GM18520 (cell line): ENCODE results near the gene ELOVL5.
A peak's percentile ranks its signal among the peaks of the same experiment; 100 is the strongest.
"Not testable (repeated sequence)": the region's sequence is repeated elsewhere in the genome, so short reads cannot be mapped to it uniquely, and the experiment has no call there.

ENCODE experiments used
- ATAC-seq: cut with Tn5 transposase; IDR thresholded peaks from one replicate; pipeline ENCODE4 v1.9.1; 2021; ENCODE audit not compliant: unreplicated experiment

Gene ELOVL5

GRCh38 chr6:53359843-53360092 is 11.0 kb upstream of the ELOVL5 start:
- no peak for ATAC-seq

DNA sequence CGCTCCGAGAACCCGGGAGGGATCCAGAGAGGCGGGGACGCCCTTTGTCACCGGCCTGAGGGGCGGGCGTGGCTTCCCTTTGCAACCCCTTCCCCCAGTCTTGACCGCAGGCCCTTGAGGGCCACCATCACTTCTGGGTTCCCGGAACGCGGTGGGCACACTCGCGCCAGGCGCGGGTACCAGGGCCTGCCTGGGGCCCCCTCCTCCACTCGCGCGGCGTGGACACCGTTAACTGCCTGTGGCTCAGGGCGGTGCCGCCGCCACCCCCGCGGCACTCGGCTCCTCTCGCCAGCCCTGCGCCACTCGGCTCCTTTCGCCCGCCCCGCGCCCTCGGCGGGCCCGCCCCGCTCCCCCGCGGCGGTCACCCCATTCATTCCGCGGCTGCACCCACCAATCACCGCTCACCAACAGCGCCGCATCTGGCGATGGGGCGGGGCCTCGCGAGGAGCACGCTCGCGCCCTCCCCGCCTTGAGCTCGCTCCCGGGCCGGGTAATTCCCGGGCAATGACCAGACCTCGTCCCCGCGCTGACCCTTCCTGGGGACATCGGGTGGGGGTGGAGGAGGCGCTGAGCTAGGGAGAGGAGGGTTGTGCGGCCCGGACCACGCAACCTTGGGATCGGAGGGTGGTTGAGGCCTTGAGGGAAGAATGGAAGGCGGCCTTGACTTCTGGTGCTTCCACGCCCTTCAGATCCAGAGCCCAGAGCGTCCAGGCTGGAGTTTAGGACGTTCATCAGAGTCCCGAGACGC is 10.5 kb upstream of the ELOVL5 start:
- ATAC-seq, result peak; percentile 93

DNA sequence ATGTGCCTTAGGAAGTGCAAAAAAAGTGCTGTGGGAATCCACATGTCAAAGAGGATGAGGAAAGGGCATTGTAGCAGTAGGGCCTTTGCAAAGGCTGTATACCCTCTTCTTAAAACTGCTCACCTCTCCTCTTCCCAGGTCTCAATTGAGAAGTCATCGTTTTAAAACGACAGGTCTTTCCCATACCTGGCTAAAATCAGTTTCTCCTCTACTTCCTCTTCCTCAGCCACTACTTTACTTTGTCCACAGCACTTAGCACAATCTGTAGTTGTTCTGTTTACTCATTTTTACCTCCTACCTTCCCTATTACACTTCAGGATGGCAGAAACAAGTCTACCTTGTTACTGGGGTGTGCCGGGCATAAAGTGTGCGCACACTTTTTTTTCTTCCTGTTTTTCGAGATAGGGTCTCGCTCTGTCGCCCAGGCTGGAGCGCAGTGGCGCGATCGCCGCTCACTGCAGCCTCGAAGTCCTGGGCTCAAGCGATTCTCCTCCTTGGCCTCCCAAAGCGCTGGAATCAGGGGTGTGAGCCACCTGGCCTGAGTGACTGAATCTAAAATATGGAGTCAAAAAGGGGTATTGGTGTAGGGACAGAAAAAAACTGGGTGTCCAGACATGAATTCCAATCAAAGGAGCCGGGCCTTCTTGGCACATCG is 9.8 kb upstream of the ELOVL5 start:
- no peak for ATAC-seq

DNA sequence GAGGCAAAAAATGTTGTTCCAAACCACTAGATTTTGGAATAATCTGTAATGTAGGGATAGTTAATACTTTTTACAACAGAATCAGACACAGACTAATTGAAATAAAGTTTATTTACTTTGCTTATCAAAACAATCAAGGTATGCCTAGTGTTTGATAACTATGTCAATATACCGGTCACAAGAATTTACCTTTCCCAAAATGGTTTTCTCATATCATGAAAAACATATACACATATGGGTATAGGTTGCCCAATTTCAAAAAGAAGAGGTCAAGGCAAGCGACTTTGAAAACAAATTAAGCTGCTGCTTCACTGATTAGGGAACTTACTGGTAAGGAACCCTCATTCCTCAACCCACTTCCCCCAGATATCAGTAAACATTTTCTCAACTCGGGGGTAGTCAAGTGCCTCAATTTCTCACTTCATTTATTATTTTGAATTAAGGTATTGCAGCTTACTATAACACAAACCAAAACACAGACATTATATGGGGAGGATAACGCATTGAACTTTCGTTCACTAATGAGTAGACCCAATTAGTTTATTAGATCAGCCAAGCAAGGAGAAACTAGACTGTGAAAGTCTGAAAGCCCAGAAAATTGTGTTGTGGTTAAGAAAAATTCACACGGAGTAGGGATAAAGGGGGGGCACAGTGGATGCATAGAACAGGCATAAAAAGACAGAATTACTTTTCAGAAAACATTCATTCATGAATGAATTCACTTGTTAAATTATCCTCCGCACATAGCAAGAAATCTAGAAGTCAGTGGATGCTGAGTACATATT is 9.0 kb upstream of the ELOVL5 start:
- ATAC-seq, result no peak

- ATAC-seq, result no peak
Observed at GRCh38 chr6:53353624-53354023, 4.9 kb upstream of the ELOVL5 start.

GRCh38 chr6:53352360-53352759 is 3.6 kb upstream of the ELOVL5 start:
- no peak for ATAC-seq

DNA sequence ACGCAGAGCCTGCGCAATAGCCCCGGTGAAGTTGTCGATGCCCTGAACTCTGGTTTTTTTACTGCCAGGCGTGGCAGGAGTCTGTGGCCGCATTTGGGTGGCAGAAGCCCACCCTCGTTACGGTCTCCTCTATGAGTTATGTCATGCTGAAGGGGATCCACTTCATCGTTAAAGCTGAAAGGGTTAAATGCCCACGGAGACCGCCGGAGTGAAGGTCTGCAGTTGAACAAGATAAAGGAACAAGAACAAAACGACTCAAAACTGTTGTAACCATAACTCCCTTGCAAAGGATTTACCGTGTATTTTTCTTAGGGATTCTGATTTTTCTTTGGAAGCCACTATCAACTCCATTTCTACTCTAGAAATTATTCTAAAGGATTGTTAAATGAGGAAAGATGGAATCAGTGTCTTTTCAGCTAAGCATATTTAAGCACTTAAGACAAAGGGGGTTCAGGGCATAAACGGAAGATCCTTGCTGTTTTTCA is 501 bp upstream of the ELOVL5 start:
- no peak for ATAC-seq

GRCh38 chr6:53347921-53348370 is 804 bp downstream of the ELOVL5 start:
- ATAC-seq, result peak; percentile 3

GRCh38 chr6:53347250-53347920 is 1.4 kb downstream of the ELOVL5 start:
- no peak for ATAC-seq

DNA sequence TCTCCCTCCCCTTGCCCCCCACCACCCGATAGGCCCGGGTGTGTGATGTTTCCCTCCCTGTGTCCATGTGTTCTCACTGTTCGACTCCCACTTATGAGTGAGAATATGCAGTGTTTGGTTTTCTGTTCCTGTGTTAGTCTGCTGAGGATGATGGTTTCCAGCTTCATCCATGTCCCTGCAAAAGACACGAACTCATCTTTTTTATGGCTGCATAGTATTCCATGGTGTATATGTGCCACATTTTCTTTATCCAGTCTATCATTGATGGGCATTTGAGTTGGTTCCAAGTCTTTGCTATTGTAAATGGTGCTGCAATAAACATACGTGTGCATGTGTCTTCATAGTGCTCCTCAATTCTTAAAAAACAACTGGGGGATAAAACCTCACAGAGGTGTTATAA is 2.7 kb downstream of the ELOVL5 start:
- not testable (repeated sequence) for ATAC-seq

GRCh38 chr6:53344969-53345368 is 3.8 kb downstream of the ELOVL5 start:
- ATAC-seq, result no peak

- no peak for ATAC-seq
Observed at GRCh38 chr6:53343092-53343491, 5.7 kb downstream of the ELOVL5 start.

DNA sequence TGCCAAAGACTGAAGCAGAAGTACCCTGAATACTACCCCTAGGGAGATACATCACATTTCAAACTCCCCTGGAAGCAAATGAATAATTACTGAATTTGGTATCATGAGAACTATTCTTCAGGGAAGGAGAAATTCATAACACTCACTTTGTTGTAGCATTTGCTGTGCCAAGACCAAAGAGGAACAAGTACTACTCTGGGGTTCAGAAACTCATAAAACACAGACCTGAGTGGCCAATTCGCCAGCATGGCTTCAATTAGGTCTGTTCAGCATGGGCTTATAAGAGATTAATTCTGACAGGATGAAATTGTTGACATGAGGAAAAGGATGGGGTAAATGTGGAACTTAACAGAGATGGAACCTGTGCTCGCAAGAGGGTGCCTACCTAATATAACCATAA is 6.5 kb downstream of the ELOVL5 start:
- ATAC-seq, result no peak

GRCh38 chr6:53340536-53340935 is 8.2 kb downstream of the ELOVL5 start:
- ATAC-seq, result no peak

DNA sequence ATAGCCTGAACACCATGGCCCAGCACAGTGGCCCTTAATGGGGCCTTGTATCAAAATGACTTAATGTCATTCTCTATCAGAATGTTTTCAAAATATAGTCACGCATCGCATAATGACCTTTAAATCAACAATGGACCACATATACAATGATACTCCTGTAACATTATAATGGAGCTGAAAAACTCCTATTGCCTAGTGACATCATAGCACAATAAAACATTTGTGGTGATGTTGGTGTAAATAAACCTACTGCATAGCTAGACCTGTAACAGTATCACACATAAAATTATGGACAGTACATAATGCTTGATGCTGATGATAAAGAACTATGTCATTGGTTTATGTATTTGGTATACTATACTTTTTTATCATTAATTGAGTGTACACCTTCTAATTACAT is 9.3 kb downstream of the ELOVL5 start:
- no peak for ATAC-seq

DNA sequence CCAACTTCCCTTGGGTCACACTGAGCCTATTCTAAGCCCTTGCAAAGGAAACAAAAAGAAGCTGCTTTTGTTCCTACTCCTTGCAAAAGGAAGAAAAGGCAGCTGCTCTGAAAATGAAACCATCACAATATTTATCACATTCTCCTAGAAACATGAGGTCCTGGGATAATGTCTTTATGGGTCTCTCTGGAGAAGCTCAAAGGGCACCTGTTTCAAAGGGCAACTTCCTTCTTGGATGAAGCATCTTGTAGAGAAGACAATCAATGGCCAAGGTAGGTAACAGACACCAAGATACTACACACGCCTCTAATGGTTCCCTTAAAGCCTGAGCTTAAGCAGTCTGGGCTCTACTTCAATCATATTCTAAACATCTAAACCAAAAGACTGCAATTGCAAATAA is 10.4 kb downstream of the ELOVL5 start:
- ATAC-seq, result no peak

GRCh38 chr6:53336070-53336469 is 12.7 kb downstream of the ELOVL5 start:
- no peak for ATAC-seq

DNA sequence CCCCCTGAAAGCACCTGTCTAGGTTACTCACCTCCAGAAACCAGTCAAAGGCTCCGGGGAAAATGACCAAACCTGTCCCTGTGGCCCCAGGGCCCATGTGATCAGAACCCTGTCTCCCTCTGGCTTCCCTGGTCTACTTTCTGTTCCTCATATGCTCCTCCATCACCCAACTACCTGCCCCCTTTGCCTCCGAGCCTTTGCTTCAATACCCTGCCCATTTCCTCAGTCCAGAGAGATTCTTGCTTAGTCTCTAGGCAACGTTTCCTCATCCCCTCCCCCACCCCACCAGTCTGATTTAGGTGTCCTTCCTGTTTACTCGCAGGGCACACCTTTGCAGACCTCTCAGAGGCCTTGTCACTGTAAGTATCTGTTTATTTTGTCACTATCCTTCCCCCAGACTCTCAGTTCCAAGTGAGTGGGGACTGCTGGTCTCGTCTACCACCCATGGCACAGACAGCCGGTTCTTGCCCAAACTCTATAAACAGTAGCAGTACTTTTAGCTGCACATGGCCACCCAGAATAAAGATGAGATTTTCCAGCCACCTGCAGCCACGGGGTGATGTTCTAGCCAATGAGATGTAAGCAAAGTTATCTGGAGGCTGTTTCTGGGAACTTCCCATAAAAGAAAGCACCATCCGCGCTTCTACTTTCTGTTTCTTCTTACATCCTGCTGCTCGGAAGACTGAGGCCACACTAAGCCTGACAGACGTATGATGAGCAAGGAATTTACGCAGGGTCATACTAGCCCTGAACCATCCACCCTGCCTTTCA is 13.3 kb downstream of the ELOVL5 start:
- ATAC-seq, result peak; percentile 82

DNA sequence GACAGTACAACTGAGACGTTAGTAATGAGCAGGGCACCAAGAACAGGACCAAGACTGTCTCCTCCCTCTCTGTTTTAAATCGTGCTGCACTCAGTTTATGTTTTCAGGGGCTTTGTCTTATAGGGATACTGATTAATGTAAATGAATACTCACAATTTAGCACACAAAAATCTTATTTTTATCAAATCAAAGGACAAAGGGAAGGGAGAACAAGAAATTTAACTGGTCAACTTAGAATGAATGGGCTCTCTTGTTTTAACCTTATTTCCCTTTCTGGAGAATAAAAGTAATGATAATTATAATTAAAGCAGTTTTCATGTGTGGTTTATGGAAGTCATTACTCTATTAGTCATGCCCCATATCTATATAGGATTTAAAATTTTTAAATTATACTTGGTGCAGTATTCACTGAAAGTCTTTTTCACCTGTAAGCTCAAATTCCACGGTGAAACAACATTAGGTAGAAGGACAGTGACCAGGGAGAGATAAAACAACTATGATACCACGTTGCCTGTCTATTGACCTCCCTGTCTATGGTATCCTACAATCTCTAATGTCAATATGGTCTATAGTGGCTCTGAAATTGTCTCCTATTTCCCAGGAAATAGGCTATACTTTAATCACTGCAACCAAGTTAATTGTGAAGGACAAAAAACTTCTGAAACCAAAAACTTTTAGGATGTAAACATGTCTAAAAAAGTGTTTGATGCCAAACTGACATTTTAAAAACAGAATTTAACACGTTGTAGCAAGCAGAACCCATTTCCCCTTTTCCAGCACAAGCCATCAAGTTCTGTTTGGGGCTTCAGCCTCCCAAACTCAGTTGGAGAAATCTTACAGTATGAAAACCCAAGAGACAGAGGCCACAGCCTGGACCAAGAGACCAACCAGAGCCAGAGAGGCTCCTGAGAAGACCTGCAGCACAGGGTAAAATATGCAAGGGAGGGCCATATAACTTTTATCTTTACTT is 15.0 kb downstream of the ELOVL5 start:
- ATAC-seq, result no peak

DNA sequence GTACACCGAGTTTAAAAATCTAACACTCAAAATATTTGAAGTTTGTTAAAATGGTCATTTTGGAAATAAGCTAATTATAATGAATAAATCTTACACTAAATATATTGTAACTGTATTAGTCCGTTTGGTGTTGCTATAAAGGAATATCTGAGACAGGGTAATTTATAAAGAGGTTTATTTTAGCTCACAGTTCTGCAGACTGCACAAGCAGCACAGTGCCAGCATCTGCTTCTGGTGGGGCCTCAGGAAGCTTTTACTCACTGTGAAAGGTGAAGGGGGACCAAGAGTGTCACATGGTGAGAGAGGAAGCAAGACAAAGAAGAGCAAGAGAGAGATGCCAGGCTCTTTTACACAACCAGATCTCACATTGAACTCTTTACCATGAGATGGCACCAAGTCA is 17.1 kb downstream of the ELOVL5 start:
- ATAC-seq, result no peak
